ENCODE data around the gene EHD2.

GRCh38 chr19:47781590-47782262 is 68.5 kb downstream of the EHD2 start:
- TF ChIP-seq REST (IDR thresholded peaks at IDR 0.05; ENCODE audit: low read depth) (no peak), CTCF (IDR thresholded peaks at IDR 0.05 in 2 of 3, conservative IDR thresholded peaks at IDR 0.05 in 1 of 3; ENCODE audit: borderline replicate concordance in 1 of 3, insufficient read depth in 1 of 3, low read depth in 2 of 3, low read length in 2 of 3) (no peak), POLR2AphosphoS5 (IDR thresholded peaks at IDR 0.05; ENCODE audit: low read depth, low read length) (no peak), EZH2phosphoT487 (IDR thresholded peaks at IDR 0.05; ENCODE audit: borderline replicate concordance) (no peak), MAX (IDR thresholded peaks at IDR 0.05) (no peak), RAD21 (IDR thresholded peaks at IDR 0.05; ENCODE audit: low read depth) (no peak), POLR2A (IDR thresholded peaks at IDR 0.05; ENCODE audit: borderline replicate concordance, extremely low read depth, insufficient read depth, insufficient read length) (no peak), SP1 (IDR thresholded peaks at IDR 0.05; ENCODE audit: low read depth) (no peak), EGR1 (IDR thresholded peaks at IDR 0.05; ENCODE audit: low read depth) (no peak)

All from HCT116 (cell line).